Measurements from ENCODE around the gene ARHGEF17. TPM values are rescaled to one million over a fixed set of nuclear protein-coding genes. Genes with fewer than 3 reads are reported as not detected.

Gene ARHGEF17
- total RNA-seq, 1 donor from 2014 or later, result 193 TPM

GRCh38 chr11:73398721-73399120 is 90.6 kb downstream of the ARHGEF17 start:
- Histone ChIP-seq H3K4me1 (peaks cover 0 to 4% of the 10 kb centered on the region in 2 donors), H3K4me3 (no peak overlapping the region), H3K36me3 (no peaks in the 10 kb centered on the region), H3K27ac (no peak overlapping the region), H3K27me3 (no peaks in the 10 kb centered on the region), H3K9me3 (no peaks in the 10 kb centered on the region)
- no peak for DNase-seq (ENCODE audit: low spot score in 2 of 2)
- intact Hi-C loops (cut with DNase I), result no loop called here
- TF ChIP-seq CTCF (IDR thresholded peaks at IDR 0.05), result no peak

GRCh38 chr11:73399159-73399590 is 91.1 kb downstream of the ARHGEF17 start:
- Histone ChIP-seq H3K27me3 (no peaks in the 10 kb centered on the region), H3K27ac (peak overlapping the region in 1 of 2 donors; percentile 19), H3K36me3 (no peaks in the 10 kb centered on the region), H3K4me3 (no peak overlapping the region), H3K4me1 (peaks cover 0 to 4% of the 10 kb centered on the region in 2 donors), H3K9me3 (no peaks in the 10 kb centered on the region)
- intact Hi-C loops (cut with DNase I), result no loop called here
- no peak for TF ChIP-seq CTCF (IDR thresholded peaks at IDR 0.05)
- DNase-seq (ENCODE audit: low spot score in 2 of 2), result peak in 1 of 2 donors; percentile 58

- H3K36me3 ChIP-seq, result no peaks in the 10 kb centered on the region
- peak overlapping the region in 1 of 2 donors; percentile 19 for H3K27ac ChIP-seq
- intact Hi-C loops (cut with DNase I), result no loop called here
- no peaks in the 10 kb centered on the region for H3K9me3 ChIP-seq
- H3K27me3 ChIP-seq, result no peaks in the 10 kb centered on the region
- no peak for TF ChIP-seq CTCF (IDR thresholded peaks at IDR 0.05)
- no peak overlapping the region for H3K4me3 ChIP-seq
- peaks cover 0 to 4% of the 10 kb centered on the region in 2 donors for H3K4me1 ChIP-seq
- no peak for DNase-seq (ENCODE audit: low spot score in 2 of 2)
Measured at GRCh38 chr11:73399636-73400035, 91.6 kb downstream of the ARHGEF17 start.

- H3K4me3 ChIP-seq, result no peak overlapping the region
- H3K9me3 ChIP-seq, result no peaks in the 10 kb centered on the region
- TF ChIP-seq CTCF (IDR thresholded peaks at IDR 0.05), result no peak
- no peaks in the 10 kb centered on the region for H3K27me3 ChIP-seq
- DNase-seq (ENCODE audit: low spot score in 2 of 2), result no peak
- H3K36me3 ChIP-seq, result no peaks in the 10 kb centered on the region
- no peak overlapping the region for H3K27ac ChIP-seq
- H3K4me1 ChIP-seq, result peaks cover 0 to 4% of the 10 kb centered on the region in 2 donors
- intact Hi-C loops (cut with DNase I), result no loop called here
Measured at GRCh38 chr11:73400293-73400692, 92.2 kb downstream of the ARHGEF17 start.

GRCh38 chr11:73401217-73401923 is 93.3 kb downstream of the ARHGEF17 start:
- DNase-seq (ENCODE audit: low spot score in 2 of 2), result no peak
- Histone ChIP-seq H3K36me3 (peaks cover 2 to 9% of the 10 kb centered on the region in 2 donors), H3K27ac (no peak overlapping the region), H3K4me1 (peaks cover 0 to 4% of the 10 kb centered on the region in 2 donors), H3K9me3 (no peaks in the 10 kb centered on the region), H3K27me3 (no peaks in the 10 kb centered on the region), H3K4me3 (no peak overlapping the region)
- intact Hi-C loops (cut with DNase I), result no loop called here
- TF ChIP-seq CTCF (IDR thresholded peaks at IDR 0.05), result no peak

All from ascending aorta (tissue), 2 donors.